NT2/D1 (cell line): ENCODE results near the gene BMERB1.

Experiments used
- DNase-seq: peaks from one replicate; pipeline ENCODE4 v3.0.0-alpha.2; 2011; ENCODE audit warnings: low read depth, low spot score
- H3K27me3 ChIP-seq: 2 replicates; pipeline ENCODE4 v1.6.0; 2011; ENCODE audit warnings: mild to moderate bottlenecking; ENCODE audit not compliant: insufficient read length, insufficient read depth
- H3K36me3 ChIP-seq: 2 replicates; pipeline ENCODE4 v1.6.1; 2011; ENCODE audit warnings: mild to moderate bottlenecking, low read length, mixed read lengths; ENCODE audit not compliant: insufficient read depth, insufficient read length
- H3K4me1 ChIP-seq: 2 replicates; pipeline ENCODE4 v1.5.1; 2011; ENCODE audit not compliant: insufficient read depth, insufficient read length
- H3K4me3 ChIP-seq: 2 replicates; pipeline ENCODE4 v1.5.1; 2011; ENCODE audit warnings: low read depth; ENCODE audit not compliant: insufficient read length
- H3K9ac ChIP-seq: 2 replicates; pipeline ENCODE4 v1.6.0; 2011; ENCODE audit warnings: low read depth; ENCODE audit not compliant: insufficient read length
- H3K9me3 ChIP-seq: 2 replicates; pipeline ENCODE4 v1.5.1; 2011; ENCODE audit warnings: mild to moderate bottlenecking, low read length; ENCODE audit not compliant: insufficient read depth
- SUZ12 ChIP-seq: IDR thresholded peaks from 2 replicates; pipeline ENCODE4 v1.6.1; 2011; ENCODE audit not compliant: insufficient read length, insufficient read depth; ENCODE audit errors: extremely low read depth
- YY1 ChIP-seq: IDR thresholded peaks from 2 replicates; pipeline ENCODE4 v1.6.1; 2011; ENCODE audit not compliant: insufficient read length, insufficient read depth
- ZNF274 ChIP-seq: IDR thresholded peaks from 2 replicates; pipeline ENCODE4 v1.6.1; 2011; ENCODE audit warnings: mild to moderate bottlenecking, low read depth, low read length

The BMERB1 gene

GRCh38 chr16:15485175-15485574 is 50.8 kb downstream of the BMERB1 start:
- H3K4me1 ChIP-seq = peaks cover 7% of the 10 kb centered on the region
- no peak overlapping the region for H3K9ac ChIP-seq
- H3K9me3 ChIP-seq = no peaks in the 10 kb centered on the region
- no peaks in the 10 kb centered on the region for H3K27me3 ChIP-seq
- H3K4me3 ChIP-seq = no peak overlapping the region
- TF ChIP-seq SUZ12 = no peak
- TF ChIP-seq YY1 = no peak
- TF ChIP-seq ZNF274 = no peak
- H3K36me3 ChIP-seq = no peaks in the 10 kb centered on the region
- DNase-seq = no peak

DNA sequence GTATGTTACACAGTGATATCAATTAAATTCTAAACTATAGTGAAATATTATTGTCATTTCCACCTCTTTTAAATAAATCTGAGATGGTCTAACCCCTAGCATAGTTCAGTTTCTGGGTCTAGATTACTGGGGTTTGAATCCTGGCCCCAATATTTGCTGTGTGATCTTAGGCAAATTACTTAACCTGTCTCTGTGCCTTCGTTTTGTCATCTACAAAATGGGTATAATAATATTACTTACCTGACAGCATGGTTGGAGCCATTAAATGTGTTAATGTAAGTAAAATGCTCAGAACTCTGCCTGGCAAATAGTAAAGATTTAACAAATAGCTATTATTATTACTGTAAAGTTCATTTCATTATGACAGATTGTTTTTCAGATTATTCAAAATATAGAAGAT is 52.3 kb downstream of the BMERB1 start:
- H3K27me3 ChIP-seq = no peaks in the 10 kb centered on the region
- DNase-seq = no peak
- H3K9me3 ChIP-seq = no peaks in the 10 kb centered on the region
- no peaks in the 10 kb centered on the region for H3K36me3 ChIP-seq
- H3K4me1 ChIP-seq = peaks cover 7% of the 10 kb centered on the region
- no peak overlapping the region for H3K4me3 ChIP-seq
- TF ChIP-seq YY1 = no peak
- no peak for TF ChIP-seq ZNF274
- TF ChIP-seq SUZ12 = no peak
- no peak overlapping the region for H3K9ac ChIP-seq

GRCh38 chr16:15487336-15488284 is 53.2 kb downstream of the BMERB1 start:
- Histone ChIP-seq H3K4me1 (peaks cover 3% of the 10 kb centered on the region), H3K4me3 (no peak overlapping the region), H3K9me3 (no peaks in the 10 kb centered on the region), H3K36me3 (no peaks in the 10 kb centered on the region), H3K9ac (no peak overlapping the region), H3K27me3 (no peaks in the 10 kb centered on the region)
- DNase-seq = no peak
- TF ChIP-seq ZNF274 = no peak
- no peak for TF ChIP-seq YY1
- TF ChIP-seq SUZ12 = no peak

GRCh38 chr16:15489016-15489415 is 54.6 kb downstream of the BMERB1 start:
- Histone ChIP-seq H3K9ac (no peak overlapping the region), H3K9me3 (no peaks in the 10 kb centered on the region), H3K27me3 (no peaks in the 10 kb centered on the region), H3K36me3 (no peaks in the 10 kb centered on the region), H3K4me1 (peaks cover 3% of the 10 kb centered on the region), H3K4me3 (no peak overlapping the region)
- DNase-seq = no peak
- TF ChIP-seq SUZ12 (no peak), ZNF274 (no peak), YY1 (no peak)

GRCh38 chr16:15490123-15490711 is 55.8 kb downstream of the BMERB1 start:
- H3K9ac ChIP-seq = no peak overlapping the region
- TF ChIP-seq YY1 = no peak
- no peak for TF ChIP-seq SUZ12
- TF ChIP-seq ZNF274 = no peak
- H3K36me3 ChIP-seq = no peaks in the 10 kb centered on the region
- no peaks in the 10 kb centered on the region for H3K9me3 ChIP-seq
- peaks cover 3% of the 10 kb centered on the region for H3K4me1 ChIP-seq
- no peak overlapping the region for H3K4me3 ChIP-seq
- H3K27me3 ChIP-seq = no peaks in the 10 kb centered on the region
- DNase-seq = no peak

DNA sequence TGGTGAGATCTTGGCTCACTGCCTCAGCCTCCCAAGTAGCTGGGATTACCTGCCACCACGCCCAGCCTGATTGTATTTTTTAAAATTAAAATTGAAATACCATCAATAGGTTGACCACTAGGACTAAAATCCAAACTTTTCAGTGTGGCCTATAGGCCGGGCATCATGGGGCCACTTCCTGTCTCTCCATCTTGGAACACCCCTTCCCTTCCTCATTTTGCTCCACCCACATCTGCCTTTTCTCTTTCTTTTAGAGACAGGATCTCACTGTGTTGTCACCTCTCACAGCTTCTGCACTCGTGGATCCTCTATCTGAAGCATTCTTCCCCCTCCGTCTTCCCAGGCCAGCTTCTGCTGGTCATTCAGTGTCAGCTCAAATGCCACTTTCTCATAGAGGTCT is 57.0 kb downstream of the BMERB1 start:
- no peak for DNase-seq
- H3K27me3 ChIP-seq = no peaks in the 10 kb centered on the region
- TF ChIP-seq SUZ12 (no peak), ZNF274 (no peak), YY1 (no peak)

GRCh38 chr16:15492091-15492740 is 57.8 kb downstream of the BMERB1 start:
- Histone ChIP-seq H3K4me1 (peaks cover 3% of the 10 kb centered on the region), H3K36me3 (no peaks in the 10 kb centered on the region), H3K9ac (no peak overlapping the region), H3K4me3 (no peak overlapping the region), H3K9me3 (no peaks in the 10 kb centered on the region), H3K27me3 (no peaks in the 10 kb centered on the region)
- no peak for DNase-seq
- no peak for TF ChIP-seq SUZ12
- TF ChIP-seq ZNF274 = no peak
- no peak for TF ChIP-seq YY1

More for the DNA sequence above, 57.0 kb downstream of the BMERB1 start:
- Histone ChIP-seq H3K36me3 (no peaks in the 10 kb centered on the region), H3K9me3 (no peaks in the 10 kb centered on the region), H3K4me1 (peaks cover 3% of the 10 kb centered on the region), H3K4me3 (no peak overlapping the region), H3K9ac (no peak overlapping the region)
